ENCODE measurements around the gene IGF2BP2. TPM values are rescaled to one million over a fixed set of nuclear protein-coding genes. Genes with fewer than 3 reads are reported as not detected.
"Not testable (repeated sequence)": the region's sequence is repeated elsewhere in the genome, so short reads cannot be mapped to it uniquely, and the experiment has no call there.

IGF2BP2 gene
- total RNA-seq, 1 donor from 2014 or later, result 19.4 TPM

DNA sequence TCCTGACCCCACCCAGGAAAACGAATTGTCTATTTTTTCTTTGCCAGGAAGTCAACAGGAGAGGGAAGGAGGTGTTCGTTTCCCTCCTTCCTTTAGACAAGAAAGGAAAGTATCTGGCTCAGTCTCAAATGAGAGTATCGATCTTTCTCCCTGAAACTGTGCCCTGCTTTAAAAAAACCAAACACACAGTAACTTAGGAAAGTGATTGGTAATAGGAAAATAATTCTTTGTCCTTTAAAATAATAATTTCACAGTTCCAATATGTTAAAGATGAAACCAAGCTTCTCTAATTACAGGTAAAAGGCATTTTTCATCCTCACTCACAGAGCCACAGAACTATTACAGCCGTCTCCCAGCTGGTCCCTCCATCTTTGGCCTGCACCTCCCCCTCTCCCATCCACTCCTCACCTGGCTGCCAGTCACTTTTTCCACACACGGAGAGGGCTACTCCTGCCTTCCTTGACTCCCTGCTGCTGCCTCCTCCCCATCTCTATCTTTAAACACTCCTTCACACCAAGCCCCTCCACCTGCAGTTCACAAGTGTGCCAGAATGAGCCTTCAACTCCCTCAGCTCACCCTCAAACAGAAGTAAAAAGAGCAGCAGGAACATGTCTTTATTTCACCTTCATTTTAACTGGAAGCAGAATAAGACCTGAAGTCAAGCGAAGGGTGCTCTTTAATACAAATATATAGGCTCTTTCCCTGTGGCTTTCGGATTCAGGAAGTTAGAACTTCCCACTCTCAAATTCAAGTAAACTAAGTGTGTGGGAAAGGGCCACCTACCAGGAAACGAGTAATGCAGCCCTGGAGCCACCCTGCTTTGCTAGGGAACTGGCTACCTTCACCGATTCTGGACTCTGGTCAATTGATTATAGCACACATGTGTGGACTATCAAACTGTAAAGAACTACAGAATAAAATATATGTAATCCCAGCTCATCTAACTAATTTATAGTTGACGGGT lies 122.3 kb downstream of the IGF2BP2 start:
- Histone ChIP-seq H3K36me3 (no peaks in the 10 kb centered on the region), H3K9me3 (no peaks in the 10 kb centered on the region), H3K4me3 (peak overlapping the region; percentile 18), H3K27ac (peak overlapping the region; percentile 34), H3K4me1 (peaks cover 7% of the 10 kb centered on the region), H3K27me3 (ENCODE audit: low read depth) (no peaks in the 10 kb centered on the region)
- intact Hi-C loops (cut with DNase I), result no loop called here
- ATAC-seq, result peak in 1 of 2 donors; percentile 9
- no peak for DNase-seq
- TF ChIP-seq, protein P1, sequence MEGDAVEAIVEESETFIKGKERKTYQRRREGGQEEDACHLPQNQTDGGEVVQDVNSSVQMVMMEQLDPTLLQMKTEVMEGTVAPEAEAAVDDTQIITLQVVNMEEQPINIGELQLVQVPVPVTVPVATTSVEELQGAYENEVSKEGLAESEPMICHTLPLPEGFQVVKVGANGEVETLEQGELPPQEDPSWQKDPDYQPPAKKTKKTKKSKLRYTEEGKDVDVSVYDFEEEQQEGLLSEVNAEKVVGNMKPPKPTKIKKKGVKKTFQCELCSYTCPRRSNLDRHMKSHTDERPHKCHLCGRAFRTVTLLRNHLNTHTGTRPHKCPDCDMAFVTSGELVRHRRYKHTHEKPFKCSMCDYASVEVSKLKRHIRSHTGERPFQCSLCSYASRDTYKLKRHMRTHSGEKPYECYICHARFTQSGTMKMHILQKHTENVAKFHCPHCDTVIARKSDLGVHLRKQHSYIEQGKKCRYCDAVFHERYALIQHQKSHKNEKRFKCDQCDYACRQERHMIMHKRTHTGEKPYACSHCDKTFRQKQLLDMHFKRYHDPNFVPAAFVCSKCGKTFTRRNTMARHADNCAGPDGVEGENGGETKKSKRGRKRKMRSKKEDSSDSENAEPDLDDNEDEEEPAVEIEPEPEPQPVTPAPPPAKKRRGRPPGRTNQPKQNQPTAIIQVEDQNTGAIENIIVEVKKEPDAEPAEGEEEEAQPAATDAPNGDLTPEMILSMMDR (IDR thresholded peaks at IDR 0.05), result no peak

DNA sequence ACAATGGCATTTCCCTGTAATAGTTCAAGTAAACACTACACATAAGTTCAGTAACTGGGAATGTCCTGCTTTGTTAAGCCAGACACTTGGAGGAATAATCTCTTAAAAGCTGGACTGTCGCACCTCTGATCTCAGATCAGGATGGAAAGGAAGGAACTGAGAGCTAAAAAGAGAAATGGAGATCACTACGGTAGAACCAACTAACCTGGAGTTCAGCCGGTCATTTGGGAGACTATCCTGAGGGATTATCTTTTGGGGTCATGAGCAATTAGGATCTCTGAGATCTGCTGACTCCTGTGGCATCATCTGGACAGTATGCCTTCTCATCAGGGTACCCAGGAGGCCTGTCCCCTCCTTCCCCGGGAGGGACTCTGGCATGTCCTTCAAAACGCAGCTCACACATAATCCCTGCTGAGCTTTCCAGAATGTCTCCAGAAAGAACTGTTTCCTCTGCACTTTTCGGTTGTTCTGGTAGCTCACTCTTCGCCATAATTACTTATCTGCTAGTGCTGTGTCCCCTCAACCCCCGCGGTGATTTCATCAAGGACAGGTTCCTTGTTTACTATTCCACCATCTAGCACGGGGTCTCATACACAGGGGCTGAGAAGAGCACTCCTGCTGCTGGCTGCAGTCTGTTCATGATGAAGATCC lies 123.1 kb downstream of the IGF2BP2 start:
- peak overlapping the region; percentile 34 for H3K27ac ChIP-seq
- TF ChIP-seq, protein P1 (IDR thresholded peaks at IDR 0.05), result no peak
- intact Hi-C loops (cut with DNase I), result no loop called here
- peaks cover 7% of the 10 kb centered on the region for H3K4me1 ChIP-seq
- no peak for DNase-seq
- H3K27me3 ChIP-seq (ENCODE audit: low read depth), result no peaks in the 10 kb centered on the region
- ATAC-seq, result no peak
- H3K36me3 ChIP-seq, result no peaks in the 10 kb centered on the region
- H3K4me3 ChIP-seq, result peak overlapping the region; percentile 18
- no peaks in the 10 kb centered on the region for H3K9me3 ChIP-seq

DNA sequence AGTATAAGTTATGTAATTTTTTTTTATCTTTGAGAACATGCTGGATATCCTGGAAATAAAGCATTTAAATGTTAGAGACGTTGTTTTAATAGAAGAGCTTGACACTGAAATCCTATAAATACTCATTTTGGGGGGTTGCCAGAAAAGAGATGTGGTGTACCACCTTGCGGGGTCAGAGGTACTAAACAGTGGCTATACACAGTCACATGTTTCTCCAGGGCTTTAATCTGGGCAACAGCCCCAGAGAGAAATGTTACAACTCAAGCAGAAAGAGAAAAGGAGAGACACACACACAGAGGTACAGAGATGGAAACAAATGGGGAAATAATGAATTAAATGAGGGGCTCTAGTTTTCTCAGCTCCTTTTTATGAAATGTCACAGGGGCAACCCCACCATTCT lies 124.9 kb downstream of the IGF2BP2 start:
- intact Hi-C loops (cut with DNase I), result no loop called here
- TF ChIP-seq, protein P1 (IDR thresholded peaks at IDR 0.05), result no peak
- no peaks in the 10 kb centered on the region for H3K36me3 ChIP-seq
- H3K27me3 ChIP-seq (ENCODE audit: low read depth), result no peaks in the 10 kb centered on the region
- ATAC-seq, result no peak
- H3K9me3 ChIP-seq, result no peaks in the 10 kb centered on the region
- no peak overlapping the region for H3K27ac ChIP-seq
- no peak overlapping the region for H3K4me3 ChIP-seq
- peaks cover 7% of the 10 kb centered on the region for H3K4me1 ChIP-seq
- DNase-seq, result no peak

DNA sequence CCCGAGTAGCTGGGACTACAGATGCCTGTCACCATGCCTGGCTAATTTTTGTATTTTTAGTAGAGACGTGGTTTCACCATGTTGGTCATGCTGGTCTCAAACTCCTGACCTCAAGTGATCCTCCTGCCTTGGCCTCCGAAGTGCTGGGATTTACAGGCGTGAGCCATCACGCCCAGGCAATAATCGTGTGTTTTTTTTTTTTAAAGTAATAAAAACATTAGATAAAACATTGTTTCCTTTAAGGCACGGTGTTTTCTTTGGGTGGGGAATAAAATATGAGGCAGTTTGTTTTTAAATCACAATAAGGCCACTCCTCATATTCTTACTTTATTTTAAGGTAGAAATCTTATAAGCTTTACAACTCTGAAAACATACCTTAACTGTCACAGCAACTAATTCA lies 127.6 kb downstream of the IGF2BP2 start:
- H3K36me3 ChIP-seq; H3K4me3 ChIP-seq; ATAC-seq; H3K4me1 ChIP-seq; H3K27me3 ChIP-seq (ENCODE audit: low read depth); H3K9me3 ChIP-seq; H3K27ac ChIP-seq; DNase-seq; intact Hi-C loops (cut with DNase I): not testable (repeated sequence)

DNA sequence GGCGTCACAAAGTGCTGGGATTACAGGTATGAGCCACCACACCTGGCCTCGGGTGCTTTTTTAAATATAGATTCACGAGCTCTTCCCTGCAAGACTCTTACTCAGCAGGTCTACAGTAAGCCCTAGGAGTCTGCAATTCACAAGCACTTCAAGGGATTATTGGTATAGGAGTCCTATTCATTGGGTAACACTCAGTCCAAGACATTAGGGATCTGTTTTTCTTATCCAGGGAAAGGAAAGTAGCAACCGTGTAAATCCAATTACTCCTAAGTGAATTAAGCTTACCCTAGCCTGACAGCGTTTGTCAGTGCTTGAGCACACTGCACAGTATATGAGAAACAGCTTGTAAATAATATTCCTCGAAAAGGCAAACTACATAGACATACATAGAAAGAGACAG lies 128.8 kb downstream of the IGF2BP2 start:
- no peaks in the 10 kb centered on the region for H3K9me3 ChIP-seq
- no peak overlapping the region for H3K4me3 ChIP-seq
- no peaks in the 10 kb centered on the region for H3K27me3 ChIP-seq (ENCODE audit: low read depth)
- H3K36me3 ChIP-seq, result no peaks in the 10 kb centered on the region
- DNase-seq, result no peak
- TF ChIP-seq, protein P1 (IDR thresholded peaks at IDR 0.05), result no peak
- no peaks in the 10 kb centered on the region for H3K4me1 ChIP-seq
- no peak for ATAC-seq
- intact Hi-C loops (cut with DNase I), result no loop called here
- H3K27ac ChIP-seq, result no peak overlapping the region
